GM18861 (cell line): ENCODE data around the gene NEK10.
"Not testable (repeated sequence)": the region's sequence is repeated elsewhere in the genome, so short reads cannot be mapped to it uniquely, and the experiment has no call there.

Experiments
- ATAC-seq: cut with Tn5 transposase; IDR thresholded peaks from one replicate; pipeline ENCODE4 v1.9.1; 2021; ENCODE audit not compliant: unreplicated experiment

The NEK10 gene

GRCh38 chr3:27352047-27352446 is 17.1 kb downstream of the NEK10 start:
- ATAC-seq: no peak

- ATAC-seq: peak; percentile 67
Observed at GRCh38 chr3:27349832-27350231, 19.4 kb downstream of the NEK10 start.

GRCh38 chr3:27345959-27346865 is 23.0 kb downstream of the NEK10 start:
- no peak for ATAC-seq

- ATAC-seq: no peak
Observed at GRCh38 chr3:27345493-27345892, 23.7 kb downstream of the NEK10 start.

GRCh38 chr3:27345045-27345444 is 24.1 kb downstream of the NEK10 start:
- ATAC-seq: no peak

GRCh38 chr3:27344192-27344591 is 25.0 kb downstream of the NEK10 start:
- no peak for ATAC-seq

- no peak for ATAC-seq
Observed at GRCh38 chr3:27342267-27342666, 26.9 kb downstream of the NEK10 start.

GRCh38 chr3:27340534-27340933 is 28.6 kb downstream of the NEK10 start:
- peak; percentile 85 for ATAC-seq

GRCh38 chr3:27335571-27335970 is 33.6 kb downstream of the NEK10 start:
- ATAC-seq: no peak

- ATAC-seq: no peak
Observed at GRCh38 chr3:27333843-27334242, 35.3 kb downstream of the NEK10 start.

- not testable (repeated sequence) for ATAC-seq
Observed at GRCh38 chr3:27328982-27329762, 40.0 kb downstream of the NEK10 start.

GRCh38 chr3:27326629-27327545 is 42.3 kb downstream of the NEK10 start:
- no peak for ATAC-seq

- ATAC-seq: no peak
Observed at GRCh38 chr3:27326202-27326601, 43.0 kb downstream of the NEK10 start.

GRCh38 chr3:27325419-27325818 is 43.8 kb downstream of the NEK10 start:
- no peak for ATAC-seq

- no peak for ATAC-seq
Observed at GRCh38 chr3:27324686-27325085, 44.5 kb downstream of the NEK10 start.

GRCh38 chr3:27323087-27323570 is 46.1 kb downstream of the NEK10 start:
- ATAC-seq: no peak

GRCh38 chr3:27322634-27323033 is 46.5 kb downstream of the NEK10 start:
- ATAC-seq: no peak

GRCh38 chr3:27319847-27320526 is 49.2 kb downstream of the NEK10 start:
- no peak for ATAC-seq

GRCh38 chr3:27319304-27319703 is 49.9 kb downstream of the NEK10 start:
- no peak for ATAC-seq

- no peak for ATAC-seq
Observed at GRCh38 chr3:27317096-27317495, 52.1 kb downstream of the NEK10 start.
